Activated T-helper 1 cell treated with anti-CD3 and anti-CD28 coated beads, Interleukin-2, amount 50 U/mL, for 16 hours (primary cell): ENCODE results near the gene TEX101.
A peak's percentile ranks its signal among the peaks of the same experiment; 100 is the strongest.
"Not testable (repeated sequence)": the region's sequence is repeated elsewhere in the genome, so short reads cannot be mapped to it uniquely, and the experiment has no call there.

Experiments used
- DNase-seq, 2 donors: peaks; one replicate each; pipeline ENCODE4 v3.0.0-alpha.2; 2020; ENCODE audit warnings: low read depth in 1 of 2, low spot score in 1 of 2

The TEX101 gene

DNA sequence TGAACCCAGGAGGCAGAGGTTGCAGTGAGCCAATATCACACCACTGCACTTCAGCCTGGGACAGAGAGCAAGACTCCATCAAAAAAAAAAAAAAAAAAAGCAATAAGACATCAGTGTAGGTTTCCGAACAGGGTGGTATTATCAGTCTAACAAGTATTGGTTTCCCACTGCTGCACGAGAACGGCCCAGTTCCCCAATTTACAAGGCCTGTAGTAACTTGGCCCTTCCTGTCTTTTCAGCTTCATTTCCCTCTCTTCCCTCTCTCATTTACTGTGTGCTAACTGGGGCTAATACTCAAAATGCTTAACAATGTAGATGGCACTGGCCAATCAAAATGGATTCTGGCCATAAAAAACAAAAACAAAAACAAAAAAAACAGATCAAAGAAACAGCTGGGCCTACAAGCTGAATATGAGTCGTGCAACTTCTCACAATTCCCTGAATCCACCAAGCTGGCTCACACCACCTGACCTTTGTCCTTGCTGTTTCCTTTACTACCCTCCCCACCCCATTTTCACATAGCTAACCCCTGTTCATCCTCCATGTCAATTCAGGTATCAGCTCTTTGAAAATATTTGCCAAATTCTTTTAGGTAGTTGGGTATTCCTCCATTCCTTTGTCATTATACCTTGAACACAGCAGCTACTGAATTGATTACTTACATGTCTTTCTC lies 2.4 kb downstream of the TEX101 start:
- DNase-seq = no peak

DNA sequence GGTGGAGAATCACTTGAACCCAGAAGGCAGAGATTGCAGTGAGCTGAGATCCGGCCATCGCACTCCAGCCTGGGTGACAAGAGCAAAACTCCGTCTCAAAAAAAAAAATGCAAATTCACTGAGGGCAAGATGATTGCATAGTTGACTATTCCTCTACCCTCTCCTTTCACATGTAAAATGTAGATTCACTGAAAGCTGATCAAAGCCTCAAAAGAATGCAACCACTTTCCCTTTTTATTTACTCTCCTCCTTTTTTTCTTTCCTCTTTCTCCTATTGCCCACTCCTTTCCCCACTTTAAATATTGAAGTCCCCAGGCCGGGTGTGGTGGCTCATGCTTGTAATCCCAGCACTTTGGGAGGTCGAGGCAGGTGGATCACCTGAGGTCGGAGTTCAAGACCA lies 6.3 kb downstream of the TEX101 start:
- DNase-seq = no peak

DNA sequence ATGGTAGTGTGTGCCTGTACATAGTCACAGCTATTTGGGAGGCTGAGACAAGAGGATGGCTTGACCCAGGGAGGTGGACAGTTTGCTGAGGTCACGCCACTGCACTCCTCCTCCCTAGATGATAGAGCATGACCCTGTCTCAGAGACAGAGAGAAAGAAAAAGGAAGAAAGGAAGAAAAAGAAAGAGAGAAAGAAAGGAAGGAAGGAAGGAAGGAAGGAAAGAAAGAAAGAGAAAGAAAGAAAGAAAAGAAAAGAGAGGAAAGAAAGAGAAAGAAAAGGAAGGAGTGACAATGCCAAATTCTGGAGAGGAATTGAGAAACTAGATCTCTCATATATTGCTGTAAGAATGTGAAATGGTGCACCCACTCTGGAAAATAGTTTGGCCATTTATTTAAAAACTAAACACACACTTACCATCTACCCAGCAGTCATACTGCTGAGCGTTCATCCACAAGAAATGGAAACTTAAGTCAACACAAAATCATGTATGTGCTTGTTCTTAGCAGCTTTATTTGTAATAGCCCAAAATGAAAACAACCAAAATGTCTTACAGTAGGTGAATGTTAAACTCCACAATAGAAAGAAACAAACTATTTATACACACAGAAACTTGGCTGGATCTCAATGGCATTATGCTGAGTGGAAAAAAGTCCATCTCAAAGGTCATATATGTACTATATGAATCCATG lies 7.5 kb downstream of the TEX101 start:
- no peak for DNase-seq

DNA sequence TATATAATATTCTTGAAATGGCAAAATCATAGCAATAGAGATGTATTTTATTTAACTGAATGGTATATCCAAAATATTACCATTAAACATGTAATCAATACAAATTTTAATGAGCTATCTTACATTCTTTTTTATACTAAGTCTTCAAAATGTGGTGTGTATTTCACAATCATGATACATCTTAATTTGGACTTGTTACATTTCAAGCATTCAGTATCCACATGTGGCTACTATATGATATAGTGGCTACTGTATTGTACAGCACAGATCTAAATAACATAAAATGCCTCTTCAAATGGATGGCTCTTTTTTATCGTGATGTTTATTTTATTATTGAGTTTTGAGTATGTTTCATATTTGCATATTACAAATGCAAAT lies 8.0 kb downstream of the TEX101 start:
- no peak for DNase-seq

DNA sequence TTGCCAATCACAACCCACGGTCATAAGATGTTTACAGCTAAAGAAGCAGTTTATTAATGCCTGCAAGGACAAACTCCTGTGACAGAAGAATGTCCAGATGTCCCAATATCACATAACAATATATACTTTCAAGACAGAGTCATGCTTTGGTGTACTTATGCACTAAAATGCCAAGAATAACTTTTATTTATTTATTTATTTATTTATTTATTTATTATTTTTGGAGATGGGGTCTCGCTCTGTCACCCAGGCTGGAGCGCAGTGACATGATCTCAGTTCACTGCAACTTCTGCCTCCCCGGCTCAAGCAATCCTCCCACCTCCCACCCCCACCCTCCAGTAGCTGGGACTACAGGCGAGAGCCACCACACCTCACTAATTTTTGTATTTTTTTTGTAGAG lies 9.1 kb downstream of the TEX101 start:
- no peak for DNase-seq

DNA sequence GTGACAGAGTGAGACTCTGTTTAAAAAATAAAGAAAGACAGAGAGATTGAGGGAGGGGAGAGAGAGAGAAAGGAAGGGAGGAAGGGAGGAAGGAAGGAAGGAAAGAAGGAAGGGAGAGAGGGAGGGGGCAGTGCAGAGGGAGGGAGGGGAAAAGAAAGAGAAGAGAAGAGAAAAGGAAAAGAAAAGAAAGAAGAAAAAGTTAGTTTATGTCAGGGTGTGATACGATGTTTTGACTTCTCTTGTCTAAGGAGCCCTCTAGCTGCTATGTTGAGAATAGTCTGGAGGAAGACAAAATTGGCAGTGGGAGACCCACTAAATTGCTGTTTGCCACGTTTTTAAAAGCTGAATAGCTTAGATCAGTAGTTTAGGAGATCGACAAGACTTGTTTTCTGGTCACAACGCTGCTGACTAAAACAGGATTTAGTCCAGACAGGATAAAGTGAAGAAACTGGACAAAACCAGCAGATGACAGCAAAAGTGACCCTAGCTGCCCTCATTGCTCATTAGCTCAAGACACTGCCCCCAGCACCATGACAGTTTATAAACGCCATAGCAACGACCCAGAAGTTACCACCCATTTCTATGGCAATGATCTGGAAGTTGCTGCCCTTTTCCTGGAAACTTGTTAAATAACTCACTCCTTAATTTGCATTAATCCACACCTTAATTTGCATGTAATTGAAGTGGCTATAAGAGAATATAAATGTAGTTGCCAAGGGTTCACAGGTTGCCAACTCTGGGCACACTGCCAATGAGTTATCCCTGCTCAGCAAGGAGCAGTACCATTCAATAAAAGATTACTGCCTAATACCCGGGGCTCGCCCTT lies 11.1 kb downstream of the TEX101 start:
- DNase-seq = no peak

DNA sequence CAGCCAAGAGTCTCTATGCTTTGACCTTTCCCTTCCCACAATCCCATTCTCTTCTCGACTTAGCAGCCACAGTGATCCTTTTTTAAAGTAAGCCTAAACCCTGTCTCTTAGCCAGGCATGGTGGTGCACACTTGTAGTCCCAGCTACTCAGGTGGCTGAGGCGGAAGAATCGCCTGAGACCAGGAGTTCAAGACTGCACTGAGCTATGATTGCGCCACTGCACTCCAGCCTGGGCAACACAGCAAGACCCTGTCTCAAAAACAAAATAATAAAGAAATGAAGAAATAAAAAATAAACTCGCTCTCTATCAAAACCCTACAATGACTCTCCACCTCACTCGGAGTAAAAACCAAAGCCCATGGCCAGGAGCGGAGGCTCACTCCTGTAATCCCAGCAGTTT lies 14.7 kb downstream of the TEX101 start:
- no peak for DNase-seq

DNA sequence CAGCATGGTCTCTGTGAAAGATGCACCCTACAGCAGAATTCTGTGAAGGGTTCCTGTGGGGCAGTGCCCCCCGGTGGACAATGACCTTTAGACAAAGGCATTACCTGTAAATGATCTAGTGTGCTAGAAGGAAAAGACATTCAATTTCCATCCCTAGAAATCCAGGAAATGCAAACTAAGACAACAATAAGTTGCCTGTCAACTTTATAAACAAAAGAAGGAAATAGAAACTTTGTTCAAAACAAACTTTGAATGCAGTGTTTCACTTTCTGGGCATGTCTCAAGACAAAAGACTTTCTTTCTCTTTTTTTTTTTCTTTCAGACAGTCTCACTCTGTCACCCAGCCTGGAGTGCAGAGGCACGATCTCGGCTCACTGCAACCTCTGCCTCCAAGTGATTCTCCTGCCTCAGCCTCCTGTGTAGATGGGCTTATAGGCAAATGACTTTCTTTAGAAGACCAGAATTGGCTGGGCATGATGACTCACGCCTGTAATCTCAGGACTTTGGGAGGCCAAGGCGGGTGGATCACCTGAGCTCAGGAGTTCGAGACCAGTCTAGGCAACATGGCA lies 15.5 kb downstream of the TEX101 start:
- no peak for DNase-seq

DNA sequence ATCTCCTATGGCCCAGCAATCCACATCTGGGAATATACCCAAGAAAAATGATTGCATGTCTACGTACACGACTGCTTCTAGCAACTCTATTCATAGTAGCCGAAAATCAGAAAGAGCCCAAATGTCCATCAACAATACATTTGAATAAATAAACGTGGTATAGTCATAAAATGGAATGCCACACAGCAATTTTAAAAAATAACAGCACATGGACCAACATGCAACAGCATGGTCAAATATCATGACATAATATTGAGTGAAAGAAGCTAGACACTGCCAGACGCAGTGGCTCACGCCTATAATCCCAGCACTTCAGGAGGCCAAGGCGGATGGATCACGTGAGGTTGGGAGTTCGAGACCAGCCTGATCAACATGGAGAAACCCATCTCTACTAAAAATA lies 16.3 kb downstream of the TEX101 start:
- no peak for DNase-seq

DNA sequence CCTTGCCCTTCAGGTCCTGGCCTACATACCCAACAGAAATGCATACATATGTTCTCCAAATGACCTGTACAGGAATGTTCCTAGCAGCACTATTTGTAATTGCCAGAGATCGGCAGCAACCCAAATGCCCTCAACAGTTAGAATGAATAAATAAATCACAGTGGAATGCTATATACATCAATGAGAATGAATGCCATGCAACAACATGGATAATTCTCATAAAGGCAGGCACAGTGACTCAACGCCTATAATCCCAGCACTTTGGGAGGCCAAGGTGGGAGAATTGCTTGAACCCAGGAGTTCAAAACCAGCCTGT lies 18.6 kb downstream of the TEX101 start:
- DNase-seq = no peak

DNA sequence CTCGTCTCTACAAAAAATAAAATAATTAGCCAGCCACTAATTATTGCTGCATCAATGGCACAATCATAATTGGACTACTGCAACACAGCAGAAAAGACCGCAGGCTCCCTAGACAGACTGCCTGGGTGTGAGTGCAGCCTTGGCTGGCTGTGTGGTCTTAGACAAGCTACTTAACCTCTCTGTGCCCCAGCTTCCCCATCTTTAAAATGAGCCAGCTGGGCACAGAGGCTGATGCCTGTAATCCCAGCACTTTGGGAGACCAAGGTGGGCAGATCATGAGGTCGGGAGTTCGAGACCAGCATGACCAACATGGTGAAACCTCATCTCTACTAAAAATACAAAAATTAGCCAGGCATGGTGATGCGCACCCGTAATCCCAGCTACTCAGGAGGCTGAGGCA lies 19.0 kb downstream of the TEX101 start:
- no peak for DNase-seq

DNA sequence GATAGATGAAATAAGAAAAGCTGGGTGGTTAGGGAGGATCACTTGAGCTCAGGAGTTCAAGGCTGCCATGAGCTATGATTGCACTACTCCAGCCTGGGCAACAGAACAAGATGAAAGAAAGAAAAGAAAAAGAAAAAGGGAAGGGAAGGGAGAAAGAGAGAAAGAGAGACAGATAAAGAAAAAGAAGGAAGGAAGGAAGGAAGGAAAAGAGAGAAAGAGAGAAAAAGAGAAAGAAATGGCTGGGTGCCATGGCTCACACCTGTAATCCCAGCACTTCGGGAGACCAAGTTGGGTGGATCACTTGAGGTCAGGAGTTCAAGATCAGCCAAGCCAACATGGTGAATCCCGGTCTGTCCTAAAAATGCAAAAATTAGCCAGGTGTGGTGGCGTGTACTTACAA lies 21.1 kb downstream of the TEX101 start:
- no peak for DNase-seq

DNA sequence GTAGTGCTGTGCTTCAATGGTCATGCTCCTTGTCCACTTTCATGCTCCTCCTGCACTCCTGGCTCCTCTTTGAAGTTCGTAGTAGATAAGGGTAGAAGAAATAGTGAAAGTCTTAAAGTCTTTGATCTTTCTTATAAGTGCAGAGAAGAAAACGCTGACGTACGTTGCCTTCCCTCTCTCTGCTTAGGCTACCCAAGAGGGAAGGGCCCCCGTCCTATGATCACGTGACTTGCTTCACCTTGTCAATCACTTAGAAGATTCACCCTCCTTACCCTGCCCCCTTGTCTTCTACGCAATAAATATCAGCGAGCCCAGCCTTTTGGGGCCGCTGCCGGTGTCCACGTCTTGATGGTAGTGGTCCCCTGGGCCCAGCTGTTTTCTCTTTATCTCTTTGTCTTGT lies 22.6 kb downstream of the TEX101 start:
- not testable (repeated sequence) for DNase-seq

DNA sequence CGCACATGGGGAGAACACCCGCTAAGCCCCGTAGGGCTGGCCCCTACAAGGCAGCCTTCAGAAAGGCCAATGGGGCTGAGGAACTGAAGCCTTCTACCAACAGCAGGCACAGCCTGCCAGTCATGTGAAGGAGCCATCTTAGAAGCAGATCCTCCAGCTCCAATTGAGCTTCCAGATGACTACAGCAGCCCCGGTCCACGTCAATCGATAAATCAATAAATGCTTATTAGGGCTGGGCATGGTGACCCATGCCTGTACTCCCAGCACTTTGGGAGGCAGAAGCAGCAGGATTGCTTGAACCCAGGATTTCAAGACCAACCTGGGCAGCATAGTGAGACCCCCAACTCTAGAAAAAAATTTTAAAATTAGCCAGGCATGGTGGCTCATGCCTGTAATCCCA lies 23.0 kb downstream of the TEX101 start:
- DNase-seq = no peak

DNA sequence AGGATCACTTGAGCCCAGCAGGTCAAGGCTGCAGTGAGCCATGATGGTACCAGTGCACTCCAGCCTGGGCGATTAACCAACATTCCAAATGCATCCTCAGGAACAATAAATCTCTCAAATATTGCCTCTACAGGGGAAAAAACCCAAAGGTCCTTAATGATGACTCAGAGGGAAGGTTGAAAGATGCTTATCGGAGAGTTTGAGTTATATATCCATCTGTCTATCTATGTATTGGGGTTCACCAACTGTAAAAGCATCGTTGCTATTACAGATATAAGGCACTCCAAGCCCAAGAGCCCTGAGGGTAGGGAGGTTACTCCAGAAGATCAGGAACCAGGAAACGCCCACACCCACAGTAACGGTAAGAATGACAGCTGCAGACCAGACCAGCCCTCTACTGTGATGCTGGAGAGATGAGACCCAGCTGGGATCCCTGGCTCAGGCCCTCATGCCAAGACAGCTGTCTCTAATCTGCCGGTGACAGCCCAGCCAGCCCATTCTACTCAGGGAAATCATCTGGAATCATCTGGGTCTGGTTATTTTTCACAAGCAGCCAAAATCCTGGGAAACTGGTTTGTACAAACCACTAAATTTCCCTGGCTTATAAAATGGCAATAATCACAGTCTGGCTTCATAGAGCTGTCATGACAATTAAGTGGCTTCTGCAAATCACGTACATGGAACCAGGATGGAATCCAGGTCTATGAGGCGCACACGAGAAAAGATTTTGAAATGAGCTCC lies 23.8 kb downstream of the TEX101 start:
- DNase-seq = no peak

DNA sequence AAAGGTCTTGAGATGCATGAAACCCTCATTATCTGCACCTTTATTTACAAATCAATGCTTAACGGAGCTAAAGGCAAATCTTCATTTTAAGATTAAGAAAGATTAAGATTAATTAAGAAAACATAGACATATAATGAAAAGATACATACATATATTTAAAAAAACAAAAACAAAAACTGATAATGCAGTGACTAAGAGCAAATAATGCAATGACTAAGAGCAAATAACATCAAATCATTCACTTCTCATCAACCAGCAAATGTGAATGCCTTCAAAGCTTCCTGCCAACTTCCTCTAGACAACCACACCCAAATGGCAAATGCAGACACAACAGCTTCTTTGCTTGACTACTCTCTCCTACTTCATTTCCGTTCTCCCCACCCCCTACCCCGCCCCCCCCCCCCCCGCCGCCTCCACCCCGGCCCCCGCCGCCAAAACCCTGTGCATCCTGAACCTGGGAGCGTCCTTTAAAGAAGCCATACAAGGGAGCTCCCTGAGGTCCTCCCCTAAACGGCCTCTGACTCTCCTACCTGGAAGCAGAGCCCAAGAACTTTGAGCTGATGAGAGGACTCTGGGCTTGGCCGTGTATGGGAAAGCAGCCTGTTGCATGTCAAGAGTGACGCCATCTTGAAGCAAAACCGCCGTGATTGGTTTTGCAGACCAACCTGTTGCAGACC lies 24.5 kb downstream of the TEX101 start:
- DNase-seq = peak in 1 of 2 donors; percentile 17

DNA sequence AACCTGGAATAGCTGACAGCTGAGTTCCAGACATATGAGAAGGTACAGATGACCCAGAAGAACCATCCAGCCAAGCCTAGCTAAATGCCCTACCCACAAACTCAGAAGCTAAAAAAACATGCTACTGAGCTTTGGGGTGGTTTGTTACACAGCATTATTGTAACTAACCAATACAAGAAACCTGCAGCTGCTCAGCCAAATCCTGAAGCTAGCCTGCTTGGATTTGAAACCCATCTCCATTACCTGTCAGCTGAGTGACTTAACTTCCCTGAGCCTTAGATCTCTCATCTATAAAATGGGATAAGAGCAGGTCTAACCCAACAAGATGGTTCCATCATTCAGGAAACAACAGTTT lies 25.0 kb downstream of the TEX101 start:
- DNase-seq = no peak

DNA sequence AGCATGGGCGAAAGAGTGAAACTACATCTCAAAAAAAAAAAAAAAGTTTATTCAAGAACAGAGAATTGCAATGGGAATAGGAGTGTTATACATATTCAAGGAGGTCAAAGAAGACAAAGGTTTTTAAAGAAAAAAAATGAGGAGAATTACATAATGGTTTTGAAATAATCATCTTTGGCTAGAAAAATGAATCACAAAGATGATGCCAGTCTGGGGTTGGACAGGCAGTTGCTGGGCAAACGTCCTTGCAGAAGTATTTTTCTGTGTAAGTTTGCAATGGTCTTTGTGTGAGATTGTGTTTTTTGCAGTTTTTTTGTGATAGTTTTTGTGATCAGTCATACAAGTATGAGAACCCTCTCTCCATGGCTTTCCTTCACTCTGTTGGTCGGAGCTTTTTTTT lies 27.0 kb downstream of the TEX101 start:
- DNase-seq = no peak

DNA sequence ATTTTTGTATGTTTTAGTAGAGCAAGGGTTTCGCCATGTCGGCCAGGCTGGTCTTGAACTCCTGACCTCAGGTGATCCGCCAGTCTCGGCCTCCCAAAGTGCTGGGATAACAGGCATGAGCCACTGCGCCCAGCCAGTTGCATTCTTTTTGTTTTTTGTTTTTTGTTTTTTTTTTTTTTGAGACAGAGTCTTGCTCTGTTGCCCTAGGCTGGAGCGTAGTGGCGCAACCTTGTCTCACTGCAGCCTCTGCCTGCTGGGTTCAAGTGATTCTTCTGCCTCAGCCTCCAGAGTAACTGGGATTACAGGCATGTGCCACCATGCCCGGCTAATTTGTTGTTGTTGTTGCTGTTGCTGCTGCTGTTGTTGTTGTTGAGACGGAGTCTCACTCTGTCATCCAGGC lies 29.4 kb downstream of the TEX101 start:
- not testable (repeated sequence) for DNase-seq

DNA sequence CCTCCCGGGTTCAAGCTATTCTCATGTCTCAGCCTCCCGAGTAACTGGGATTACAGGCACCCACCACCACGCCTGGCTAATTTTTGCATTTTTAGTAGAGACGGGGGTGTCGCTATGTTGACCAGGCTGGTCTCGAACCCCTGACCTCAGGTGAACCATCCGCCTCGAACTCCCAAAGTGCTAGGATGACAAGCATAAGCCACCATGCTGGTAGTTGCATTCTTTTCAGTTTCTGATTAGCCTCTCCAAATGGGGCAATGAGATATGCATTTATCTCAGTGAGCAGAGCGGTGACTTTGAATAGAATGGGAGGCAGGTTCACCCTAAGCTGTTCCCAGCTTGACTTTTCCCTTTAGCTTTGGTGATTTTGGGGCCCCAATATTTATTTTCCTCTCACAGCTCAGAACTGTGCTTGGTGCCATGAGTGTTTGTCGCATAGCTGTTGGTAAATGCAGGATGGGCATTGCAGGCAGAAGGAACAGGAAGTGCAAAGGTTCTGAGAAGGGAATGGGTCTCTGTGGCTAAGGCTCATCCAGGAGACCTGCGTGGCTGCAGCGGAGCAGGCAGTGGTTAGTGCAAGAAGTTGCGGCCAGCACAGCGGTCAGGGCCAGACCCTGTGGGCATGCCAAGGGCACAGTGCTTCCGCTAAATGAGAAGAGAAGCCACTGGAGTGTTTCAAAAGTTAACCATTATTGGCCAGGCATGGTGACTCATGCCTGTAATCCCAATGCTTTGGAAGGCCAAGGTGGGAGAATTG lies 30.0 kb downstream of the TEX101 start:
- DNase-seq = no peak
